Upper lobe of right lung (tissue), 1 donor: Measurements from ENCODE around the gene ANKRD22. TPM values are rescaled to one million over a fixed set of nuclear protein-coding genes. Genes with fewer than 3 reads are reported as not detected.
"Not testable (repeated sequence)": the region's sequence is repeated elsewhere in the genome, so short reads cannot be mapped to it uniquely, and the experiment has no call there.

Source experiments
- ATAC-seq: fragments of 200-7000 bp; cut with Tn5 transposase; one replicate; pipeline ENCODE4 v1.9.1; 2020; ENCODE audit warnings: mild to moderate bottlenecking, moderate library complexity
- DNase-seq: peaks from one replicate; pipeline ENCODE4 v3.0.0-alpha.2; 2020
- H3K27ac ChIP-seq: fragments of 200-600 bp; one replicate; pipeline ENCODE4 v1.8.0; 2022
- H3K27me3 ChIP-seq: fragments of 200-600 bp; one replicate; pipeline ENCODE4 v1.8.0; 2022; ENCODE audit warnings: mild to moderate bottlenecking
- H3K36me3 ChIP-seq: fragments of 200-600 bp; one replicate; pipeline ENCODE4 v1.8.0; 2022
- H3K4me1 ChIP-seq: fragments of 200-600 bp; one replicate; pipeline ENCODE4 v1.8.0; 2022
- H3K4me3 ChIP-seq: fragments of 200-600 bp; one replicate; pipeline ENCODE4 v1.8.0; 2022; ENCODE audit warnings: mild to moderate bottlenecking
- H3K9me3 ChIP-seq: fragments of 200-600 bp; one replicate; pipeline ENCODE4 v1.8.0; 2022
- intact Hi-C: fragments of 100-400 bp; cut with DNase I; formaldehyde crosslinking; loops from one replicate; pipeline ENCODE4 v1.11.0; 2022
- total RNA-seq: library from RNA; stranded (reverse); fragmentation: NEBNext Ultra II Directional; extraction: Animal tissue kit (Norgen Biotek cat#: 25700); gene quantifications from one replicate; pipeline ENCODE4 v1.2.1, GENCODE V29; 2021
- TF ChIP-seq, protein P1 (sequence below): fragments of 200-600 bp; IDR thresholded peaks from one replicate; pipeline ENCODE4 v1.8.0; 2022; ENCODE audit warnings: antibody characterized with exemption
- donor health status: DM: no; HTN: yes; CAD: no; lungs with severe emphysema.

Gene ANKRD22
- total RNA-seq, 1 donor from 2014 or later = 2.3 TPM

DNA sequence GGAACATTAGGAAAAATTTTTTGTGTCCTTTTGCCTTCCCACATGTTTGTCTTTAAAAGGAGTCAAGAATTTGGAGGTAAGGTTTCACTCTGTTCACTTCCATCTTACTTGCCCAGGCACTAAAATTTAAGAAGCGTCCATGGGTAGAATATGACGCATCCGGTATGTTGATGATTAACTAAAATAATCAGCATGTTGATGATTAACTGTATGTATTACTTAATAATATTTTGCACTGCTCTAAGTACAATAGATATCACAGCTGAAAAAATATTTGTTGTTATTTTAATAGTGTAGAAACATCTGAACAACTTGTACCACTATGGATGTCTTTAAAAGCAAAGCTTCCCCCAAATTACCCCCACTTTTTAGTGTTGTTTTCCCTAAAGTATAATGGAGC is 11.5 kb downstream of the ANKRD22 start:
- Histone ChIP-seq H3K27ac (no peak overlapping the region), H3K27me3 (no peaks in the 10 kb centered on the region), H3K36me3 (no peaks in the 10 kb centered on the region), H3K4me3 (no peak overlapping the region), H3K9me3 (no peaks in the 10 kb centered on the region), H3K4me1 (no peaks in the 10 kb centered on the region)
- TF ChIP-seq, protein P1, sequence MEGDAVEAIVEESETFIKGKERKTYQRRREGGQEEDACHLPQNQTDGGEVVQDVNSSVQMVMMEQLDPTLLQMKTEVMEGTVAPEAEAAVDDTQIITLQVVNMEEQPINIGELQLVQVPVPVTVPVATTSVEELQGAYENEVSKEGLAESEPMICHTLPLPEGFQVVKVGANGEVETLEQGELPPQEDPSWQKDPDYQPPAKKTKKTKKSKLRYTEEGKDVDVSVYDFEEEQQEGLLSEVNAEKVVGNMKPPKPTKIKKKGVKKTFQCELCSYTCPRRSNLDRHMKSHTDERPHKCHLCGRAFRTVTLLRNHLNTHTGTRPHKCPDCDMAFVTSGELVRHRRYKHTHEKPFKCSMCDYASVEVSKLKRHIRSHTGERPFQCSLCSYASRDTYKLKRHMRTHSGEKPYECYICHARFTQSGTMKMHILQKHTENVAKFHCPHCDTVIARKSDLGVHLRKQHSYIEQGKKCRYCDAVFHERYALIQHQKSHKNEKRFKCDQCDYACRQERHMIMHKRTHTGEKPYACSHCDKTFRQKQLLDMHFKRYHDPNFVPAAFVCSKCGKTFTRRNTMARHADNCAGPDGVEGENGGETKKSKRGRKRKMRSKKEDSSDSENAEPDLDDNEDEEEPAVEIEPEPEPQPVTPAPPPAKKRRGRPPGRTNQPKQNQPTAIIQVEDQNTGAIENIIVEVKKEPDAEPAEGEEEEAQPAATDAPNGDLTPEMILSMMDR = no peak
- ATAC-seq (no peak), DNase-seq (no peak)
- intact Hi-C loops = no loop called here

DNA sequence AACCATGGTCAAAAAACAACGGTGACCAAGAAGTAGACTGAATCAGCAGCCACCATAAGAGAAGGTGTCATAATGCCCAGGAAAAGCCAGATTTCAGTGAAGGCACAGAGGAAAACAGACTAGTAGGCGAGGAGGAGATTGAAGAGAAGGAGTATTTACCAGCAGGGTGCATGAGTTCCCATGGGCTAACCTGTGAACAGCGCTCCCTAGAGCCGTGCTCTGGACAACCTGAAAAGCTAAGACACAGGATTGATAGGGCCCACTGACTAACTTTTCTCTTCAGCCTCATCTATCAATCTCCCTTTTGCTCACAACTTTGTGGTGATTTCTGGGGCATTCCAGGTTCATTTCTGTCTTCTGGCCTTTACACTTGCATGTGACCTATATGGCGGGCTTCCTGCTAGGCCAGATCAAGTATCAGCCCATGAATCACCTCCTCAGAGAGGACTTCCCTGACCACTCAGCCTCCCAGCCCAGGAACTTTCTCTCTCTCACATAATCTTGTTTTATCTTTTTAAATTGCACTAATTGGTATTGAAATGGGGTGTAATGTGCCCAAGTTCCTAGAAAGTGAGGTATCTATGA is 12.8 kb downstream of the ANKRD22 start:
- no peaks in the 10 kb centered on the region for H3K36me3 ChIP-seq
- DNase-seq (no peak), ATAC-seq (no peak)
- H3K9me3 ChIP-seq = no peaks in the 10 kb centered on the region
- H3K4me1 ChIP-seq = no peaks in the 10 kb centered on the region
- intact Hi-C loops = loop anchor here (10.0 kb wide), 2 partner anchors 96 to 376 kb away; no protein-coding TSS in a partner anchor
- no peaks in the 10 kb centered on the region for H3K27me3 ChIP-seq
- no peak overlapping the region for H3K4me3 ChIP-seq
- H3K27ac ChIP-seq = no peak overlapping the region
- TF ChIP-seq, protein P1 = no peak

DNA sequence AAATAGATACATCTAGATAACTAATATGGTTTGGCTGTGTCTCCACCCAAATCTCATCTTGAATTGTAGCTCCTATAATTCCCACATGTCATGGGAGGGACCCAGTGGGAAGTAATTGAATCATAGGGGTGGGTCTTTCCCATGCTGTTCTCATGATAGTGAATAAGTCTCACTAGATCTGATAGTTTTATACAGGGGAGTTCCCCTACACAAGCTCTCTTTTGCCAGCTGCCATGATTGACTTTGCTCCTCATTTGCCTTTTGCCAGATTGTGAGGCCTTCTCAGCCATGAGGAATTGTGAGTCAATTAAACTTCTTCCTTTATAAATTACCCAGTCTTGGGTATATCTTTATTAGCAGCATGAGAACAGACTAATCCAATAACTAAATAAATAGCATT is 14.0 kb downstream of the ANKRD22 start:
- not testable (repeated sequence) for H3K4me3 ChIP-seq, H3K36me3 ChIP-seq, ATAC-seq, H3K27me3 ChIP-seq, DNase-seq, H3K4me1 ChIP-seq, H3K27ac ChIP-seq, H3K9me3 ChIP-seq
- intact Hi-C loops = loop anchor here (10.0 kb wide), 2 partner anchors 97 to 377 kb away; no protein-coding TSS in a partner anchor

DNA sequence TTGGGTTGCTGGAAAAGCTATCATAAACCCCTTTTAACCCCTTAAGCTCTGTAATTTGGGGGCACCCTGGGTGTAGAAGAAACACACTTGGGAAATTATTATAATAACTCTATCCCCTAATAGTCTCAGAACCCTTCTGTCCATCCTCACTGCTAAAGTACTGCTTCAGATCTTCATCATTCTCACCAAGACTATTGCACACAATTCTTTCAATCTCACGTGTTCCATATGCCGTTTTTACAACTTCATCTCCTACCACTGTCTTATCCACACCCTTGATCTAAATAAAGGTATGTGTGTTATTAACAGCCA is 15.8 kb downstream of the ANKRD22 start:
- Histone ChIP-seq H3K36me3 (no peaks in the 10 kb centered on the region), H3K4me1 (no peaks in the 10 kb centered on the region), H3K9me3 (no peaks in the 10 kb centered on the region), H3K27ac (no peak overlapping the region), H3K4me3 (no peak overlapping the region), H3K27me3 (no peaks in the 10 kb centered on the region)
- intact Hi-C loops = loop anchor here (10.0 kb wide), 2 partner anchors 99 to 379 kb away; no protein-coding TSS in a partner anchor
- DNase-seq = no peak
- TF ChIP-seq, protein P1 = no peak
- ATAC-seq = no peak

DNA sequence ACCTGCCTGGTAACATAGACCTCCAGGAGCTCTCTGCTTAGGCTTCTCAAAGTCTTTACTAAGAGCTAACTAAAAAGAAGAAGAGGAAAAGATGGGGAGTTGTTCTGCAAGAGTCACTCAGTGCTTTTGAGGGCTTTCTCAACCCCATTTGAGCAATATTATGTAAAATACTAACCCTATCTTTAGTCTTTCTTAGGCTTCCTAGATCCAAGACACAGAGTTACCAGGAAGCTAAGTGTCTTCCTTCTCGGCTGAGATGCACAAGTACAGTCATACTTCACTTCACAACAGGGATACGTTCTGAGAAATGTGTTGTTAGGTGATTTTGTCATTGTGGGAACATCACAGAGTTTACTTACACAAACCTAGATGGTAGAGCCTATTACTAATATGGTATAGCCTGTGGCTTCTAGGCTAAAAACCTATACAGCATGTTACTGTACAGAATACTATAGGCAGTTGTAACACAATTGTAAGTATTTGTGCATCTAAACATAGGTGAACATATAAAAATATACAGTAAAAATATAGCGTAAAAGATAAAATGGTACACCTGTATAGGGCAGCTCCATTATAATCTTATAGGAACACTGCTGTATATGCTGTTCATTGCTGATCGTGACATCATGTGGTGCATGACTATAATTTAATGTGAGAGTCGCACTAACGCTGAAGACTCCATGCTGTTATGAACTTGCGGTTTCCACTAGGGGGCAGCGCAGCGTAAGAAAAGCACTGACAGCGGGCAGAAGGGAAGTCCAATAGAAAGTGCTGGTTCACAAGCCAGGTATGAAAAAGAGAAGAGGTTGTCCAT is 16.3 kb downstream of the ANKRD22 start:
- intact Hi-C loops = loop anchor here (10.0 kb wide), 2 partner anchors 99 to 379 kb away; no protein-coding TSS in a partner anchor
- Histone ChIP-seq H3K9me3 (no peaks in the 10 kb centered on the region), H3K27me3 (no peaks in the 10 kb centered on the region), H3K4me1 (no peaks in the 10 kb centered on the region), H3K4me3 (no peak overlapping the region), H3K36me3 (no peaks in the 10 kb centered on the region), H3K27ac (no peak overlapping the region)
- ATAC-seq = peak; percentile 97
- DNase-seq = peak; percentile 89
- TF ChIP-seq, protein P1 = peak; percentile 89

DNA sequence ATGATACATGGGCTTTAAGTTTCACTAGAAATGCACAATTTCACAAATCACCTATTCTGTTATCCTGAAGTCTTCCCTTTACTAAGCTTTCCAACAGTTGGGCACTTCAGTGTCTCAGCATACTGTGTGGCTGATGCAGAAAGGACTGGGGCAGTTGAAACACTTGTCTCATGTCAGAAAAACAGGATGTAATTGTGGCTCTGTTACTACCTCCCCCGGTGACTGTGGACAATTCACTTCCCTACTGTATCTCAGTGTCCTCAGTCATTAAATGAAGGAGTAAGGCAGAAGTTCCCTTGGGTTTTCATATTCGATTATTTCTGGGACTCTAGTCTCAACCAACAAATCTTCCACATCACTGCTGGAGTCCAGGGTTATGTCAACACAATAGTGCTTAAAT is 17.9 kb downstream of the ANKRD22 start:
- DNase-seq = no peak
- no peaks in the 10 kb centered on the region for H3K4me1 ChIP-seq
- TF ChIP-seq, protein P1 = no peak

More for the DNA sequence above, 17.9 kb downstream of the ANKRD22 start:
- Histone ChIP-seq H3K27me3 (no peaks in the 10 kb centered on the region), H3K36me3 (no peaks in the 10 kb centered on the region), H3K4me3 (no peak overlapping the region), H3K27ac (no peak overlapping the region), H3K9me3 (no peaks in the 10 kb centered on the region)
- intact Hi-C loops = loop anchor here (10.0 kb wide), 2 partner anchors 101 to 381 kb away; no protein-coding TSS in a partner anchor
- peak; percentile 80 for ATAC-seq
